HUES64 (cell line): ENCODE data around the gene CFTR.

ENCODE experiments used
- H3K27ac ChIP-seq: 2 replicates; pipeline ENCODE4 v1.7.0; 2013; ENCODE audit warnings: low read depth, low read length, inconsistent platforms
- H3K27me3 ChIP-seq: 2 replicates; pipeline ENCODE4 v1.6.1; 2013; ENCODE audit warnings: mild to moderate bottlenecking, low read length; ENCODE audit not compliant: insufficient read depth
- H3K36me3 ChIP-seq: 2 replicates; pipeline ENCODE4 v1.6.1; 2013; ENCODE audit warnings: mild to moderate bottlenecking, low read length; ENCODE audit not compliant: insufficient read depth
- H3K4me1 ChIP-seq: 2 replicates; pipeline ENCODE4 v1.6.1; 2013; ENCODE audit warnings: mild to moderate bottlenecking, low read length, moderate library complexity; ENCODE audit not compliant: insufficient read depth
- H3K4me3 ChIP-seq: 2 replicates; pipeline ENCODE4 v1.5.1; 2013; ENCODE audit warnings: mild to moderate bottlenecking, low read length, moderate library complexity
- H3K9ac ChIP-seq: 2 replicates; pipeline ENCODE4 v1.6.1; 2013; ENCODE audit warnings: mild to moderate bottlenecking, low read depth, low read length
- H3K9me3 ChIP-seq: 2 replicates; pipeline ENCODE4 v1.6.1; 2013; ENCODE audit warnings: low read depth, low read length; ENCODE audit not compliant: insufficient read depth
- WGBS: fragments of 150-250, 120-280 bp; methylation state at CpG from one replicate; pipeline ENCODE4 v1.1.7; 2013; ENCODE audit warnings: missing lambda C conversion rate; 5-methylcytosine and 5-hydroxymethylcytosine counted together

Gene CFTR

DNA sequence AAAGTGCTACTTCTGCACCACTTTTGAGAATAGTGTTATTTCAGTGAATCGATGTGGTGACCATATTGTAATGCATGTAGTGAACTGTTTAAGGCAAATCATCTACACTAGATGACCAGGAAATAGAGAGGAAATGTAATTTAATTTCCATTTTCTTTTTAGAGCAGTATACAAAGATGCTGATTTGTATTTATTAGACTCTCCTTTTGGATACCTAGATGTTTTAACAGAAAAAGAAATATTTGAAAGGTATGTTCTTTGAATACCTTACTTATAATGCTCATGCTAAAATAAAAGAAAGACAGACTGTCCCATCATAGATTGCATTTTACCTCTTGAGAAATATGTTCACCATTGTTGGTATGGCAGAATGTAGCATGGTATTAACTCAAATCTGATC lies 110.4 kb downstream of the CFTR start:
- Histone ChIP-seq H3K27me3 (no peaks in the 10 kb centered on the region), H3K27ac (no peak overlapping the region), H3K36me3 (no peaks in the 10 kb centered on the region), H3K9ac (no peak overlapping the region), H3K4me1 (peaks cover 8% of the 10 kb centered on the region), H3K4me3 (no peak overlapping the region), H3K9me3 (no peaks in the 10 kb centered on the region)
- 86% methylated on average over 1 of the region's 1 CpG for WGBS

- Histone ChIP-seq H3K9me3 (no peaks in the 10 kb centered on the region), H3K4me1 (peaks cover 4% of the 10 kb centered on the region), H3K27ac (no peak overlapping the region), H3K36me3 (no peaks in the 10 kb centered on the region), H3K27me3 (no peaks in the 10 kb centered on the region), H3K9ac (no peak overlapping the region), H3K4me3 (no peak overlapping the region)
- 91% methylated on average over 11 of the region's 11 CpGs for WGBS
These were observed 112.3 kb downstream of the CFTR start for GRCh38 chr7:117592011-117592635.

- Histone ChIP-seq H3K9me3 (no peaks in the 10 kb centered on the region), H3K27me3 (no peaks in the 10 kb centered on the region), H3K4me3 (no peak overlapping the region), H3K27ac (no peak overlapping the region), H3K9ac (no peak overlapping the region), H3K36me3 (no peaks in the 10 kb centered on the region), H3K4me1 (no peaks in the 10 kb centered on the region)
- 98% methylated on average over 21 of the region's 21 CpGs for WGBS
These were observed 116.3 kb downstream of the CFTR start for GRCh38 chr7:117596134-117596533.

- no peak overlapping the region for H3K27ac ChIP-seq
- H3K9me3 ChIP-seq = no peaks in the 10 kb centered on the region
- H3K4me3 ChIP-seq = no peak overlapping the region
- no peaks in the 10 kb centered on the region for H3K27me3 ChIP-seq
- H3K36me3 ChIP-seq = no peaks in the 10 kb centered on the region
- no peaks in the 10 kb centered on the region for H3K4me1 ChIP-seq
- H3K9ac ChIP-seq = no peak overlapping the region
- 91% methylated on average over 2 of the region's 2 CpGs for WGBS
These were observed 117.9 kb downstream of the CFTR start for GRCh38 chr7:117597755-117598154.

DNA sequence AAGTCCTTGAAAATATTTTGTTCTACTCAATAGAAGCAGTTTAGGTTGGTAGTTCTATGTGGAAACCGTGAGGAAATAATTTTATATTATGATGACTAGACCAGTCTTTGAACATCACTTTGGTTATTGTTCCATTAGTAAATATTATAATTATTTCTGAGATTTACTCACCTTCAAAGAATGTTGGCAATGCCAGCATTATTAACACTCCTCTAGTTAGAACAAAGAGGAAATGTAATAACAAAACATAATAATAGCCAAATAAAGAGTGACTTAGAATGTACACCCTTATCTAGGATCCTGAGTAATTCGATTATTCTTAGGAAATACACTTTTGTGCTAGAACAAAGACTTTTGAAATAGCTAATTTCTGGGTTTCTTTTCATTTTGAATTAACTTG lies 121.1 kb downstream of the CFTR start:
- 89% methylated on average over 1 of the region's 2 CpGs for WGBS
- Histone ChIP-seq H3K4me1 (no peaks in the 10 kb centered on the region), H3K27me3 (no peaks in the 10 kb centered on the region), H3K4me3 (no peak overlapping the region), H3K9ac (no peak overlapping the region), H3K36me3 (no peaks in the 10 kb centered on the region), H3K27ac (no peak overlapping the region), H3K9me3 (no peaks in the 10 kb centered on the region)

DNA sequence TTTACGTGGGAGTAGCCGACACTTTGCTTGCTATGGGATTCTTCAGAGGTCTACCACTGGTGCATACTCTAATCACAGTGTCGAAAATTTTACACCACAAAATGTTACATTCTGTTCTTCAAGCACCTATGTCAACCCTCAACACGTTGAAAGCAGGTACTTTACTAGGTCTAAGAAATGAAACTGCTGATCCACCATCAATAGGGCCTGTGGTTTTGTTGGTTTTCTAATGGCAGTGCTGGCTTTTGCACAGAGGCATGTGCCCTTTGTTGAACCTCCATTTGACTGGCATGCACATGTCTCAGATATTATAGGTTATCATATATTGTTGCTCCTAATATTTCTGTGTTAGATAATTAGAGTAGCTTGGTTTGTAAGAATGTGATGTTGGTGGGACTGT lies 123.8 kb downstream of the CFTR start:
- H3K36me3 ChIP-seq = no peaks in the 10 kb centered on the region
- WGBS = 93% methylated on average over 4 of the region's 4 CpGs
- no peak overlapping the region for H3K4me3 ChIP-seq
- H3K27me3 ChIP-seq = no peaks in the 10 kb centered on the region
- no peak overlapping the region for H3K9ac ChIP-seq
- H3K27ac ChIP-seq = no peak overlapping the region
- H3K9me3 ChIP-seq = no peaks in the 10 kb centered on the region
- H3K4me1 ChIP-seq = no peaks in the 10 kb centered on the region

- Histone ChIP-seq H3K27me3 (no peaks in the 10 kb centered on the region), H3K4me3 (no peak overlapping the region), H3K27ac (no peak overlapping the region), H3K4me1 (no peaks in the 10 kb centered on the region), H3K9ac (no peak overlapping the region), H3K9me3 (no peaks in the 10 kb centered on the region), H3K36me3 (no peaks in the 10 kb centered on the region)
These were observed 125.9 kb downstream of the CFTR start for GRCh38 chr7:117605712-117606111.

- Histone ChIP-seq H3K9ac (no peak overlapping the region), H3K27me3 (no peaks in the 10 kb centered on the region), H3K27ac (no peak overlapping the region), H3K4me3 (no peak overlapping the region), H3K36me3 (no peaks in the 10 kb centered on the region), H3K9me3 (no peaks in the 10 kb centered on the region), H3K4me1 (no peaks in the 10 kb centered on the region)
- WGBS = 93% methylated on average over 2 of the region's 3 CpGs
These were observed 126.3 kb downstream of the CFTR start for GRCh38 chr7:117606132-117606531.

GRCh38 chr7:117610396-117610795 lies 130.6 kb downstream of the CFTR start:
- no peaks in the 10 kb centered on the region for H3K4me1 ChIP-seq
- H3K9me3 ChIP-seq = no peaks in the 10 kb centered on the region
- no peak overlapping the region for H3K4me3 ChIP-seq
- H3K36me3 ChIP-seq = no peaks in the 10 kb centered on the region
- no peak overlapping the region for H3K27ac ChIP-seq
- no peak overlapping the region for H3K9ac ChIP-seq
- 100% methylated on average over 1 of the region's 2 CpGs for WGBS
- no peaks in the 10 kb centered on the region for H3K27me3 ChIP-seq

GRCh38 chr7:117612637-117613036 lies 132.8 kb downstream of the CFTR start:
- no peak overlapping the region for H3K4me3 ChIP-seq
- no peak overlapping the region for H3K27ac ChIP-seq
- H3K4me1 ChIP-seq = no peaks in the 10 kb centered on the region
- H3K36me3 ChIP-seq = no peaks in the 10 kb centered on the region
- 94% methylated on average over 3 of the region's 3 CpGs for WGBS
- H3K9ac ChIP-seq = no peak overlapping the region
- no peaks in the 10 kb centered on the region for H3K27me3 ChIP-seq
- no peaks in the 10 kb centered on the region for H3K9me3 ChIP-seq

DNA sequence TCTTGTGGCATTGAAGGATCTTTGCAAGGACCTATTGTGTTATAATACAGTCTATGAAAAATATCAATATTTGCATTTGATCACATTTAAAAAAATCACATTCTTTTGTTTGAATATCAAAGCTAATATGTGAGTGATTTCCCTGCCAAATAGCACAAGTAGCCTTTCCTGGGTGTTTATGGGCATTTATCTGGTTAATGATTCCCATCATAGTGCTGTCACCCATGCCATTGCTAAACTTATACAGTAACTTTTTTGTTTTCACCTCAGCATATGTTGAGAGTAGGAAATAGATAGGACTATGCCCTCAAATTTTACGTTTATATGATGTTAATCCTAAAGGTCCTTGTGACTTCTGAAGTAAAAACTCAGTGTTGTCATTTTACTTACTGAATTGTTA lies 136.9 kb downstream of the CFTR start:
- Histone ChIP-seq H3K9me3 (no peaks in the 10 kb centered on the region), H3K4me1 (peaks cover 5% of the 10 kb centered on the region; the same call in 1 of the 2 replicates), H3K4me3 (no peak overlapping the region), H3K27ac (no peak overlapping the region), H3K36me3 (no peaks in the 10 kb centered on the region), H3K9ac (no peak overlapping the region), H3K27me3 (no peaks in the 10 kb centered on the region)
- 85% methylated on average over 1 of the region's 1 CpG for WGBS

DNA sequence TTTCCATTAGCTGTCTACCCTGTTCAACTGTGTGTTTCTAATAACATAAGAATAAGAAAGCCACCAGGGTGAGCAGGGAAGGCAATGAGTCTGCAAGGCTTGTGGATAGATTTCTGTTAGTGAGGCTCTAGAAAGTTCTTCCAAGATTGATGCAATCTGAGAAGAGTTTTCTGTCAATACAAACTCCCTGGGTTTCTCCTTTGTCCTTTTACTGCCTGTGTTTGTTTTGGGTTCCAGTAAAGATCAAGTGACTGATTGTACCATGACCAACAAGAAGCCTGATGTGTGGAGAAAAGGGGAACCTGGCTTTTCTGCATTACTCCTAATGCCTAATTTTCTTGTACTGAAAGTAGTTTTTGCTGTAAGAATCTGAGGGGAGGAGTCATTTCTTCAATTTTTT lies 139.9 kb downstream of the CFTR start:
- Histone ChIP-seq H3K36me3 (no peaks in the 10 kb centered on the region), H3K4me1 (peaks cover 5% of the 10 kb centered on the region; the same call in 1 of the 2 replicates), H3K27me3 (no peaks in the 10 kb centered on the region), H3K9ac (no peak overlapping the region), H3K4me3 (no peak overlapping the region), H3K27ac (no peak overlapping the region), H3K9me3 (no peaks in the 10 kb centered on the region)
